DMS153 treated with DMSO at 0.1 percent for 48 hours (cell line): ENCODE results near the gene NDOR1.

Experiments used
- DNase-seq: peaks from one replicate; lab custom pipeline; 2025; ENCODE audit not compliant: unreplicated experiment; lab: John Stamatoyannopoulos, UW

The NDOR1 gene

DNA sequence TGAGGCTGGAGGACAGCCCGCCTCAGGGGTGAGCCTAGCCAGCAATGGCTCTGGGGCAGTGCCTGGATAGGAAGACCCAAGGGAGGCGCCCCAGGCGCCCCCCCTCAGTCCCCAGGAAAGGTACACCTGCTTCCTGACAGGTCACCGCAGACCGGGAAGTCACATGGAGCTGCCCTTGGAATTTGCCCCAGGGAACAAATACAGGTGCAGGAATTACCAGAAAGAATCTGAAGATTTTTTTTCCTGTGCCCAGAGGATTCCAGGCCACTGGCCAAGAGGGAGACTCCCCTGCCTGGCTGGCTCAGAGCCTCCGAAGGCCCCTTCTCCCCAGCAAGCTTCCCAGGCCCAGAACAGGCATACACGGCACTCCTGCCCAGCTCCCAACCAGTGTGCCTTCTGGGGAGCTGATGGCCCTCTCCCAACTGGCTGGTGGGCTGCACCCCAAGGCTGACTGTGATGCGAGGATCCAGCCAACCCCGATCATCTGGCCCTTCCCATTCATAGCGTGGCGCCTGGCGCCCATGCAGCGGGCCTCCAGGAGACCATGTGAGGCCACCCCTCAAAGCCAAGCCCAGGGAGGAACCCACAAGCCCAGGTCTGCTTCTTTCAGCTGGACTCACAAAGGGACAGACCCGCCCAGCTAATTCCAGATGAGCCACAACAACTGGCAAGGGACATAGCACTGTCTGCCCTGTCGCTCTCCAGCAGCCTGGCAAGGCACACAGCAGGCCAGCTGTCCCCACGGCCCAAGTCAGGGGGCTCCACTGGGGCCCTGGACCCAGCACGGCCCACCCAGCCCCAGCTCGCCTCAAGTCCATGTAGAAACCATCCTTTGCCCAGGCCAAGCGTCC is 7.2 kb upstream of the NDOR1 start:
- DNase-seq = no peak

DNA sequence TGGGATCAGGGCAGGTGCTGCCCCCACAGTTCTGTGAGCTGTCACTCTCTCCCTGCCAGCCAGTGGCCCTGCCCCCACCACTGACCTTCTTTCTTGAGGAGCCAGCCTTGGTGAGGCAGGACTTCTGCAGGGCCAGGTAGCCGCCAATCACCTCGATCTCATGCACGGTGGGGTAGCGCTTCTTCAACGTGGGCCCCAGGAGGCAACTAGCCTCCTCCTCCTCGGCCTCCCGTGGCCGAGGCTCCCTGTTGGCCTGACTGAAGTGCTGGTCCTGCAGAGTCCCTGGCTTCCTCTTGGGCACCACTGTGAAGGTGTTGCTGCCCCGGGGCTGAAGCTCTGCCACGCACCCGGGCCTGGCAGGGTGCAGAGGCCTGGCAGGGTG is 6.6 kb upstream of the NDOR1 start:
- no peak for DNase-seq

DNA sequence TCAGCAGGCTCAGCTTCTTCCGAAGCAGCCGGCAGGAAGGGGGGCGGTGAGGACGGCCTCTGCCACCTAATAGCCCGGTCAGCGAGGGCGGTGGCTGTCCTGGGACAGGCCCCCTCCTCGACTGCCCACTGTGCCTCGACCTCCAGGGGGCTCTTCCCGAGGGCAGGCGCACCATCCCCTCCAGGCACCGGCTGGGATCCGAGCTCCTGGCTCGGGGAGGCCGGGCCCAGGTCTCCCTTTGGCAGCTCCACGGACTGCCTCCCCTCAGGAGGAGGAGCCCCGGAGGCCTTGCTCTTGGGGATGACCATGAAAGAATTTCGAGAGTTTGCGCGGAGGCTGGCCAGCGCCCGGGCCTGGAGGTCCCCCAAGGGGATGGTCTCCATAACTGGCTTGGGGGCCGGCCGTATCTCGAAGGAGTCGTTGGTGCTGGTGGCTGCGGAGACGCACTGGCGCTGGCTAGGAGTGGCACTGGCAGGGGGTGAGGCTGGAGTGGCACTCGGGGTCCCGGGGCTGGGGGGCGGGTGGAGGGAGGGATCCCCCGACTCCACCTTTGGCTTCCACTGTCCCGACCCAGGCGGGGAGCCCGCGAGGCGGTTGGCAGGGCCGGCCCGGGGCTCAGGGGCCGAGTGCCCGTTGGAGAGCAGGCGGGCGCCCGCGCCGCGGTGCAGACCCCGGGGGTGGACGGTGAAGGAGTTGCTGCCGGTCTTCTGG is 5.9 kb upstream of the NDOR1 start:
- no peak for DNase-seq

DNA sequence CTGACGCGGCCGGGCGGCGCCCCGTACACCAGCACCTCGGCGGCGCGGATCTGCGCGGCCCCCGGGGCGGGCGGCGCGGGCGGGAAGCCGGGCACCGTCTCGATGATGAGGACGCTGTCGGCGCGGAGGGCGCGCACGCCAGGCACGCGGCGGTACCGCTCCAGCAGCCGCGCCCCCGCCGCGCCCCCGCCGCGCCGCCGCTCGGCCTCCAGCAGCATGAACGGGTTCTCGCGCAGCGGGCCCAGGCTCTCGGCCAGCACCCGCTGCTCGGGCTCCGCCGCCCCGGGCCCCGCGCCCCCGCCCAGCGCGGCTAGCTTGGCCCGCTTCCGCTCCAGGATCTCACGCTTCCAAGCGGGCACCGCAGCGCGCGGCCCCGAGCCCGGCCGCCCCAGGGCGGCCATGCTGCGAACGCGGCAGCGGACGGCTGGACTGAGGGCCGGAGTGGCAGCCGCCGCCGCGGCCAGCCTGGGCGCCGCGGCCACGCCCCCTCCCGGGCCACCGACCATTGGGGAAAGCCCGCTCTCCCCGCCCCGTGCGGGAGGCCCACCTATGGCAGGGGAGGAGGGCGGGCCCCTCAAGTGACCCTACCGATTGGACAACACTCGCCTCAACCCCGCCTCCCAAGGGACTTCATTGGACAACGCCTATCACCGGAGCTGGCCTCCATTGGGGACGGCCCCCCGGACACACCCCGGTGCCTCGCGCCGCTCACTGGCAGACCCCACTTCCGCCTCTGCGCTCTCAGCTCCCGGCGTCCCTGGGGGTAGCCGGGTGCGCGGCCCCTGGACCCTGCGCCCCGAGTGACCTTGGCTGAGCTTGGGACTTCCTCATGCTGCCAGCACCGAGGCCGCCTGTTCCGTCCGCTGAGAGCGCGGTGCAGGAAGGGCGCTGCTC is 4.9 kb upstream of the NDOR1 start, which contains the start of gene TPRN:
Gene TPRN (minus strand): TSS at position 431 of the 894 bp plus-strand sequence. CDS start 30 bp downstream, at position 401.
- peak; percentile 96 for DNase-seq

DNA sequence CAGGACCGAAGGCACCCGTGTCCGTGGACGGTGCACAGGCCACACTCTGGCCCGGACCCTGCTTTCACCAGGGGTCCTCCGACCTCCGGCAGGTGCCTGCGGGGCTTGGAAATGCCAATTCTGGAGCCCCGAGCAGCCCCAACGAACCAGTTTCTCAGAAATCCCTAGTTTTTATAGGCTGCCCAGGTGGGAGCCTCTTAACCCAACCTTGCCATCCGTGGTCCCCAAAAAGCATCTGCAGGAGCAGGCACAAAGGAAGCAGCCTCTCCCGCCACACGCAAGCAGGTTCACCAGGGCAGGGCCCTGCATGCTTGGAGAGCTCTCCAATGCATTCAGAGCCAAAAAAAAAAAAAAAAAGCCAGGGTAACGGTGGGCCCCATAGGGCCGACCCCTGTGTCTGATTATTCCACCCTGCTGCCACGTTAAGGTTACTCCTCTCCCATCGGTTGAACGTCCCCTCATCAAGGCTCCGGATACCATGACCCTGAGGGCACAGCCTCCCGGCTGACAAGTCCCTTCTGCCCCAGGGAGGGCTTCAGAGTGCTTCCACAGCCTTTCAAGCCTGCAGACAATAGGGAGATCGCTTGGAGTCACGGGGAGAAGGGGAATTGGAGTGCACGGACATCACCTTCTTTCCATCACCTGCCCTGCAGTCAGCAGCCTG is 4.2 kb upstream of the NDOR1 start:
- DNase-seq = no peak

DNA sequence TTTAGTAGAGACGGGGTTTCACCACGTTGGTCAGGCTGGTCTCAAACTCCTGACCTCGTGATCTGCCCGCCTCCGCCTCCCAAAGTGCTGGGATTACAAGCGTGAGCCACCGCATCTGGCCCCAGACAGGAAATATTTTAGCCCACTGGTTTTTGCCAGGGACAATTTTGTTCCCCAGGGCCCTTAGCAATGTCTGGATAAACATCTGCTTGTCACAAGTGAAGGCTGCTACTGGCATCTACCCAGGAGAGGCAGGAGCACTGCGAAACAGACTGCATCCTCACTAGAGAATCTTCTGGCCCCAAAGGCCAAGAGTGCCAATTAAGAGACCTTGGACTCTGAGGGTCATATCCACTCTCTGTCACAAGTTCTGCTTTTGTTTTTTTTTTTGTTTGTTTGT is 2.5 kb upstream of the NDOR1 start:
- DNase-seq = no peak

DNA sequence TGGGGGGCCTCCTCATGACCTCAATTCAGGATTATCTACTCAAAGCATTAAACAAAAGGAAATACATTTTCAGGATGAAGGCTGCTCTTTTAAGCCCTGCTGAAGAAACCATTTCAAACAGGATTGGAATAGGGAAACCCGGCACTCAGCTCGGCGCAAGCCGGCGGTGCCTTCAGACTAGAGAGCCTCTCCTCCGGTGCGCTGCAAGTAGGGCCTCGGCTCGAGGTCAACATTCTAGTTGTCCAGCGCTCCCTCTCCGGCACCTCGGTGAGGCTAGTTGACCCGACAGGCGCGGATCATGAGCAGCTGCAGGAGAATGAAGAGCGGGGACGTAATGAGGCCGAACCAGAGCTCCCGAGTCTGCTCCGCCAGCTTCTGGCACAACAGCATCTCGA is 772 bp upstream of the NDOR1 start:
- no peak for DNase-seq

DNA sequence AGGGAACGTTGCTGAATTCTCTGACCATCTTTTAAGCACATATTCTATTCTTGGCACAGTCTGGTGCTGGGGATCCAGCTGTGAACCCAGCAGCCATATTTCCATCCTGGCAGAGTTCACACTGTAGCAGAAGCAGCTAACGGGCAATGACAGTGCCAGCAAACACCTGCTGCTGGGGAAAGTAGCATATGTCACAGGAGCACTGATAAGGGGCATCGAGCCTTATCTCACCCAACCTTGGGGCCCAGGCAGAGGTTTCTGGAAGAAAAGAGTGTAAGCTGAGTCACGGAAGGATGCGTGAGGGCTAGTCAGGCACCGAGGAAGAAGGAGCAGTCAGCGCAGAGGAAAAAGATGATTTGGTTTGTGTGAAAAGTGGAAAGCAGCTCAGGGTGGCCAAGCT is 1.1 kb downstream of the NDOR1 start:
- no peak for DNase-seq

DNA sequence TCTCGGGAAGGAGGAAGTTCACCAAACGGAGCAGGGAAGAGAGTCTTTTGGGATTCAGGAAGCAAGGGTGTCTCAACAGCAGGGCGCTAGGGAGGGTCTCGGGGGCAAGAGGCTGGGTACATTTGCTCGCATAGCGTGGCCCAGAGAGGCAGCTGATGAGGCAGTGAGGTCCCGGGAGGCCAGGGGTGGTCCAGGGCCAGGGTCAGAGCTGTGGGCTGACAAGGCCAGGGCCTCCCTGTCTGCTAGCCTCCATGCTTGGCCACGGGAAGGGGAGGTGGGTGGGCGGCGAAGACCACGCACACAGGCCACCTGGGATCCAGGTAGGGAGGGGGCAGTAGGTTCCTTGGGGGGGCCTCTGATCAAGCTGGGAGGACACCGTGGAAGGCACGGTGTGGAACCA is 6.0 kb downstream of the NDOR1 start:
- DNase-seq = no peak

DNA sequence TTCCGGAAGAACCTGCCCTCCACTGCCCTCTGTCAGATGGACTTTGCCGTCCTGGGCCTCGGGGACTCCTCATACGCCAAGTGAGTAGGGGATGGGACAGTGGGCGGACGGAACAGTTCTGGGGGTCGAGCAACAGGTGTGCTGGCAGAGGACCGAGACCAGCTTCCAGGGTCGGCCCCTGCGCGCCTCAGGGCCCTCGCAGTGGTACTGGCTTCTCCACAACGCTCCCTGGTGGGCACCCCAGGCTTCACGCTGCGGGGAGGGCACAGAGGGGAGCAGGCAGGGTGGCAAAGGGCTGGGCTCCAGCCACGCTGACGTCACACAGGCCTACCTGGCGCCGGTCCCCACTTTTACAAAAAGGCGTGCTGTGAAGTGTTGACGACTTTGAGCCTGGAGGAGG is 7.0 kb downstream of the NDOR1 start:
- no peak for DNase-seq

DNA sequence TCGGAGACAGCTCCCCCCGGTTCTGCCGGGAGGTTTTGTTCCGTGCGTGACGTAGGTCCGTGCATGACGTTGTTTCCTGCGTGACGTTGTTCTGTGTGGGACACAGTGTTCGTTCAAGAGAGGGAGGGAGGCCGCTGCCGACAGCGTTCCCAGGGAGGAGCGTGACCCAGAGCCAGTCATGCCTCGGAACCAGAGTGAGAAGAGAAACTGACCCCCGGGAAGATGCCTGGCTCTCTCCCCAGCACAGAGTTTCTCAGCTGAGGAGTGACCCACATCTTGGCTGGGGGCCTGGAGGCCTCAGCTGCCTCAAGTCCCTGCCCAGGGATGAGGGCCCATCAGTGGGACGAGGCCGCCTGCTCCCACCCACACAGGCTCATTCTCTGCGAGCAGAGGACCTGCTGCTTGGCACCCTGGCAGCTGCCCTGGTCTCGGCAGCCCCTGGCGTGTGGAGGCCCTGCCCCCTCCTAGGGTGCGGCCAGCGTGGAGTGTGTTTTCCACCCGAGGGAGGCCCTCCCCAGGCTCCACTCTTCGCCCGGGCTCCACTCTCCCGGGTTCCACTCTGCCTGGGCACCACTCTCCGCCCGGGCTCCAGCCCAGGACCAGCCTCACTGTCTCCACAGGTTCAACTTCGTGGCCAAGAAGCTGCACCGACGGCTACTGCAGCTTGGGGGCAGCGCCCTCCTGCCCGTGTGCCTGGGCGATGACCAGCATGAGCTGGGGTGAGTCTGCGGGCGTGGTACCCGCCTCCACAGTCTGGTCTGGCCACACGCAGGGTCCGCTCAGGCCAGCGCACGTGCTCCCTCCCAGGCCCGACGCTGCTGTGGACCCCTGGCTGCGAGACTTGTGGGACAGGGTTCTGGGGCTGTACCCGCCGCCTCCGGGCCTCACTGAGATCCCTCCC is 7.9 kb downstream of the NDOR1 start:
- no peak for DNase-seq

DNA sequence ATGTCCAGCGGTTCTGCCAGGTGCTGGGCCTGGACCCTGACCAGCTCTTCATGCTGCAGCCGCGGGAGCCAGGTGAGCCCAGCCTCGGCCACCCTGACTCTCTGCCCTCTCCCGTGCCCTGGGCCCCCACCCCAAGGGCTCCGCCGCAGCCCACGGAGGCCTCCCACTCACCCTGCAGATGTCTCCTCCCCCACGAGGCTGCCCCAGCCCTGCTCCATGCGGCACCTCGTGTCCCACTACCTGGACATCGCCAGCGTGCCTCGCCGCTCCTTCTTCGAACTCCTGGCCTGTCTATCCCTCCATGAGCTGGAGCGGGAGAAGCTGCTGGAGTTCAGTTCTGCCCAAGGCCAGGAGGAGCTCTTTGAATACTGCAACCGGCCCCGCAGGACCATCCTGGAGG is 9.1 kb downstream of the NDOR1 start:
- no peak for DNase-seq

DNA sequence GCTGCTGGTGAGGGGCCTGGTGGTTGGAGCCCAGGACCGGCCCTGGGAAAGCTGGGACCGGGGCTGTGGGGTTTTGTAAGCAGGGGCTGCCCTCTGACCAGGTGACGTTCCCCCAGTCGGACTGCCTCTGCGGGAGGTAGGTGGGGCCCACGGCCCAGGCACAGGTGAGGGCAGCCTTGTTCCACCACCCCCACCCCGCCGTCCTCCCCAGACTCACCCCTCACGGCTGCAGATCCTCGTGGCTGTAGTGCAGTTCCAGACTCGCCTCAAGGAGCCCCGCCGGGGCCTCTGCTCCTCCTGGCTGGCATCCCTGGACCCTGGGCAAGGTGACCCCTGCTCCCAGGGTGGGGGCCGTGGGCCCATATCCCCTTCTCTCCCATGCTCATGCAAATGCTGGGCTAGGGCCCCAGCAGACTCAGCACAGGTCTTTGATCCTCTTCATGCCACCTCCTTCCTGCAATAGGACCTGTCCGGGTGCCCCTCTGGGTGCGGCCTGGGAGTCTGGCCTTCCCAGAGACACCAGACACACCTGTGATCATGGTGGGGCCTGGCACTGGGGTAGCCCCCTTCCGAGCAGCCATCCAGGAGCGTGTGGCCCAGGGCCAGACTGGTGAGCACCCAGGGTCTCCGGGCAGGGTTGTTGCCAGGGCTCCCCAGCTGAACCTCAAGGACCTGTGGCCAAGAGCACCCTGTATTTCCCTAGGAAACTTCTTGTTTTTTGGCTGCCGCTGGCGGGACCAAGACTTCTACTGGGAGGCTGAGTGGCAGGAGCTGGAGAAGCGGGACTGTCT is 9.9 kb downstream of the NDOR1 start:
- DNase-seq = no peak

DNA sequence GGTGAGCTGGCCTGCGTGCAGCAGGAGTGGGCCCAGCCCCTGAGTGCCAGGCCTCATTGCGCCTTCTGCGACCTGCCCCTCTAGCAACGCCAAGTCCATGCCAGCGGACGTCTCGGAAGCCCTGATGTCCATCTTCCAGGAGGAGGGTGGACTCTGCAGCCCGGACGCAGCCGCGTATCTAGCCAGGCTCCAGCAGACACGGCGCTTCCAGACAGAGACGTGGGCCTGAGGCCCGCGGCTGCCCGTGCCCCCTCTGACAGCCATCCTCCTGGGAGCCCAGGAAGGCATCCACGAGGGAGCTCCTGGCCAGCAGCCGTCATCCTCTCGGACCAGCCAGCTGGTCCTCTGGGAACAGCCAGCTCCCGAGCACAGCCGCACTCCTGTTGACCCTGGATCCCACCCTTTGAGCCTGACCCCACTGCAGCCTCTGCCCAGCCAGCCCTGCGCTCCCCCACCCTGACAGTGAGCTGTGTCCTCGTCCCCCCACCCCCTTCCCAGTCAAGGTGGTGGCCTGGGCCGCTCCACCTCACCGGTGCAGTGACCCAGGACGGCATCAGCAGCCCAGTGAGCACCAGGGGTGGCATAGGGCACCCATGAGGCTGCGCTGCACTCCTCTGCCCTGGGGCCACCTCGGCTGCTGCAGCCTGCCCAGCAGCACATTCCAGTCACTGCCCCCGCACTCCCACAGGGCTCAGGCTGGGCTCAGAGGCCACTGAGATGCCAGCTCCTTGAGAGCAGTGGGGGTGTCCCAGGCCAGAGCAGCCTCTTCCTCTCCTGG is 10.9 kb downstream of the NDOR1 start:
- DNase-seq = no peak

DNA sequence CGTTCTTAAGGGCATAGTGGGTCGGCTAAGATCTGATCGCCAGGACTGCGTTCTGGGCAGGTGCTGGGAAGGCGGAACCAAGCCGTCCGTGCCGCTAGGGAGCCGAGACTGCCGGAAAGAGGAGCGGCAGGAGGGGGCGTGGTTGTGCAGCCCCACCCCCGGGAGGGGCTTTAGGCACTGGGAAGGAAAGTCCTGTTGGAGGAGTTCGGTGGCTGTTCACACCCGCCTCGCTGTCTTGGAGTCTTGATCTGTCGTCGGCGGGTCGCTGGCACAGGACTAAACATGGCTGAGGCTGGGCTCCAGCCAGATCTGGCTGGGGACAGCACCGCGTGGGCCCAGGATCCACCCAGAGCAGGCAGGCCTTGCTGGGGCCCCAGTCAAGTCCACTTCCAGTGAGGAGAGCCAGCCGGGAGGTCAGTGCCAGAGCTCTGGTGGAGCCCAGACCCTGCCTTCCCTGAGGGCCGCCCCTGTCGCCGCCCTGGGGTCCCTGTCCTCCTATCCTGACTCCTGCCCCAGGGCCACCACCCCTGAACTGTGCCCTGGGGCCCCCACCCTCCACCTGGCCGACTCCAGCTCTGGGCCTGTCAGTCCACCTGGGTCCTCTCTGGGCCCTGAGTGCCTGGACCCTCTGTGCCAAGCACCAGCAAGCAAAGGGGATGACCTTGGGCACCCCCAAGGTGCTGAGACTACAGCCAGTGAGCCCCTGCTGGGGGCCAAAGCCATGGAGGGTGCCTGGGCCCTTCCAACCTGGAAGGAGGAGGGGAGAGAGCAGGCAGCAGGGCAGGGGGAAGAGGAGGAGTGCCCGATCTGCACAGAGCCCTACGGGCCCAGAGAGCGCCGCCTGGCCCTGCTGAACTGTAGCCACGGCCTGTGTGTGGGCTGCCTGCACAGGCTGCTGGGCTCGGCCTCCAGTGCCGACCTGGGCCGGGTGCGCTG is 12.0 kb downstream of the NDOR1 start:
- peak; percentile 42 for DNase-seq

DNA sequence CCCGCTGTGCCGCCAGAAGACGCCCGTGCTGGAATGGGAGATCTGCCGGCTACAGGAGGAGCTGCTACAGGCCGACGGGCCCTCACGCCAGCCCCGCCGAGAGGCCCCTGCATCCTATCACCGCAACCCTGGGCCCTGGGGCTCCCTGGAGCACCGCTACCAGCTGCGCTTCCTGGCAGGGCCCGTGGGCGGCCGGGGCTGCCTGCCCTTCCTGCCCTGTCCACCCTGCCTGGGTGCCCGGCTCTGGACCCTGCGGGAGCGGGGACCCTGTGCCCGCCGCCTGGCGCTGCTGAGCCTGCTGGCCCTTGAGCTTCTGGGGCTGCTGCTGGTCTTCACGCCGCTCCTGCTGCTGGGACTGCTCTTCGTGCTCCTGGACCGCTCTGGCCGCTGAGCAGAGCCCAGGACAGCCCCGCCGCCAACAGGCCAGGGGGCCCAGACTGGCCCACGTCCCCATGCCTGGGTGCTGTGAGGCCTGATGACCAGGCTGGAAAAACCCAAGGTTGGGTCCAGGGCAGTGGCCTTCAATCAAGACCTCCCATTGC is 12.8 kb downstream of the NDOR1 start:
- DNase-seq = no peak

DNA sequence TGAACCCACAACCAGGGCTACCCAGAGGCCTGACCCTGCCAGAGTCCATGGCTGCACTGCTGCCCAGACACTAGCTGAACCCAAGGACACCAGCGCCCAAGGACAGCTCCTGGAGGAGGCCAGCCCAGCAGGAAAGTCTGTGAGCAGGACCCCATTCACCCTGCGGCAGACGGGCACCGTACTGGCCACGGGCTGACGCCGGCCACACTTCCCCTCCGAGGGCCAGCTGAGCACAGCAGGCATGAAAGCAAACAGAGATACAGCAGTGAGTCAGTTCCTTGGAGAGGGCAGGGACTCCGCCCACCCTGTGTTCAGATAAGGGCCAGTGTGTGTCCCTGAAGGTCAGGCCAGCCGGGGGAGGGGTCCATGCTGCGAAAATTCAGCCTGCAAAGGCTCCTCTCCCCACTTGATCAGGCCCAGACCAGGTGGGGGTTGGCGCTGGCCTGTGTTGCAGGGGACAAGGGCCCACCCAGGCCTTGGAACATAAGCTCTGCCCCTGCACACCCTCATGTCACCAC is 13.3 kb downstream of the NDOR1 start:
- DNase-seq = no peak
